Measurements from ENCODE around the gene CHCHD3. TPM values are rescaled to one million over a fixed set of nuclear protein-coding genes. Genes with fewer than 3 reads are reported as not detected.

The CHCHD3 gene
- total RNA-seq, 2 donors from 2014 or later, result 36.1 to 43.0 TPM

GRCh38 chr7:132759482-132760243 lies 322.2 kb downstream of the CHCHD3 start:
- DNase-seq (ENCODE audit: low spot score) (no peak), ATAC-seq (ENCODE audit: insufficient number of reproducible peaks, low FRiP score, low read depth) (no peak)
- Histone ChIP-seq H3K9me3 (no peaks in the 10 kb centered on the region), H3K36me3 (no peaks in the 10 kb centered on the region), H3K4me3 (no peak overlapping the region), H3K4me1 (ENCODE audit: control insufficient read depth in 1 of 2, low read depth in 2 of 2) (no peaks in the 10 kb centered on the region), H3K27ac (no peak overlapping the region), H3K27me3 (replicated peaks; ENCODE audit: insufficient read depth) (no peaks in the 10 kb centered on the region)
- TF ChIP-seq CTCF (IDR thresholded peaks at IDR 0.05), result no peak

GRCh38 chr7:132758986-132759385 lies 322.9 kb downstream of the CHCHD3 start:
- no peaks in the 10 kb centered on the region for H3K27me3 ChIP-seq (replicated peaks; ENCODE audit: insufficient read depth)
- no peak overlapping the region for H3K27ac ChIP-seq
- no peak overlapping the region for H3K4me3 ChIP-seq
- no peaks in the 10 kb centered on the region for H3K9me3 ChIP-seq
- H3K36me3 ChIP-seq, result no peaks in the 10 kb centered on the region
- no peak for DNase-seq (ENCODE audit: low spot score)
- no peak for ATAC-seq (ENCODE audit: insufficient number of reproducible peaks, low FRiP score, low read depth)
- no peak for TF ChIP-seq CTCF (IDR thresholded peaks at IDR 0.05)
- H3K4me1 ChIP-seq (ENCODE audit: control insufficient read depth in 1 of 2, low read depth in 2 of 2), result no peaks in the 10 kb centered on the region

- H3K4me3 ChIP-seq, result no peak overlapping the region
- H3K27me3 ChIP-seq (replicated peaks; ENCODE audit: insufficient read depth), result no peaks in the 10 kb centered on the region
- no peaks in the 10 kb centered on the region for H3K9me3 ChIP-seq
- H3K36me3 ChIP-seq, result no peaks in the 10 kb centered on the region
- H3K4me1 ChIP-seq (ENCODE audit: control insufficient read depth in 1 of 2, low read depth in 2 of 2), result no peaks in the 10 kb centered on the region
- ATAC-seq (ENCODE audit: insufficient number of reproducible peaks, low FRiP score, low read depth) (no peak), DNase-seq (ENCODE audit: low spot score) (no peak)
- no peak for TF ChIP-seq CTCF (IDR thresholded peaks at IDR 0.05)
- H3K27ac ChIP-seq, result no peak overlapping the region
Measured at GRCh38 chr7:132757783-132758182, 324.1 kb downstream of the CHCHD3 start.

- no peak for DNase-seq (ENCODE audit: low spot score)
- H3K36me3 ChIP-seq, result no peaks in the 10 kb centered on the region
- no peaks in the 10 kb centered on the region for H3K9me3 ChIP-seq
- no peaks in the 10 kb centered on the region for H3K27me3 ChIP-seq (replicated peaks; ENCODE audit: insufficient read depth)
- H3K4me3 ChIP-seq, result no peak overlapping the region
- ATAC-seq (ENCODE audit: insufficient number of reproducible peaks, low FRiP score, low read depth), result no peak
- no peak for TF ChIP-seq CTCF (IDR thresholded peaks at IDR 0.05)
- no peak overlapping the region for H3K27ac ChIP-seq
- no peaks in the 10 kb centered on the region for H3K4me1 ChIP-seq (ENCODE audit: control insufficient read depth in 1 of 2, low read depth in 2 of 2)
Measured at GRCh38 chr7:132756484-132756990, 325.4 kb downstream of the CHCHD3 start.

- ATAC-seq (ENCODE audit: insufficient number of reproducible peaks, low FRiP score, low read depth), result no peak
- no peak for DNase-seq (ENCODE audit: low spot score)
- Histone ChIP-seq H3K36me3 (no peaks in the 10 kb centered on the region), H3K27me3 (replicated peaks; ENCODE audit: insufficient read depth) (no peaks in the 10 kb centered on the region), H3K4me3 (no peak overlapping the region), H3K27ac (no peak overlapping the region), H3K9me3 (no peaks in the 10 kb centered on the region), H3K4me1 (ENCODE audit: control insufficient read depth in 1 of 2, low read depth in 2 of 2) (no peaks in the 10 kb centered on the region)
- no peak for TF ChIP-seq CTCF (IDR thresholded peaks at IDR 0.05)
Measured at GRCh38 chr7:132755538-132756483, 326.1 kb downstream of the CHCHD3 start.

All from thoracic aorta (tissue), 2 donors.